Panc1 (cell line): ENCODE data around the gene SLCO4C1. TPM values are rescaled to one million over a fixed set of nuclear protein-coding genes. Genes with fewer than 3 reads are reported as not detected.

Source experiments
- ATAC-seq: fragments of 200-7000 bp; cut with Tn5 transposase; 2 replicates; pipeline ENCODE4 v1.9.1; 2020; ENCODE audit warnings: mild to moderate bottlenecking, moderate library complexity
- BruUV-seq: library from RNA; stranded (reverse); fragments of 400-500 nt; replicated peaks from 2 replicates; lab custom pipeline; 2021; lab: Mats Ljungman, UMichigan
- CTCF ChIA-PET: fragments of 300-600 bp; sonication (Branson Sonifier 250); formaldehyde crosslinking; loops from one replicate; lab custom pipeline; 2022; ENCODE audit warnings: antibody characterized with exemption; lab: Charles Lee
- POLR2A ChIA-PET: fragments of 300-600 bp; sonication (Branson Sonifier 250); formaldehyde crosslinking; loops from one replicate; lab custom pipeline; 2022; ENCODE audit warnings: antibody characterized with exemption; lab: Charles Lee
- DNase-seq: peaks from one replicate; pipeline ENCODE4 v3.0.0-alpha.2; 2010; ENCODE audit warnings: low read depth, low spot score
- H3K27ac ChIP-seq: 2 replicates; pipeline ENCODE4 v1.5.1; 2011; ENCODE audit warnings: mild to moderate bottlenecking, low read length, inconsistent platforms
- H3K27me3 ChIP-seq: fragments of 200-500 bp; sonication (Bioruptor generic); 2 replicates; pipeline ENCODE4 v1.6.0; 2014; ENCODE audit warnings: low read length, inconsistent platforms; ENCODE audit not compliant: control insufficient read depth, insufficient read depth
- H3K36me3 ChIP-seq: fragments of 200-500 bp; sonication (Bioruptor generic); 2 replicates; pipeline ENCODE4 v1.5.1; 2014; ENCODE audit warnings: inconsistent platforms, mild to moderate bottlenecking, low read length, moderate library complexity; ENCODE audit not compliant: control insufficient read depth, insufficient read depth
- H3K4me1 ChIP-seq: 2 replicates; pipeline ENCODE4 v1.5.1; 2011; ENCODE audit warnings: inconsistent platforms, mild to moderate bottlenecking, low read length, moderate library complexity; ENCODE audit not compliant: control insufficient read depth, insufficient read depth
- H3K4me3 ChIP-seq, 2 experiments: 2 replicates each; pipeline ENCODE4 v1.5.1; 2011 to 2012; ENCODE audit warnings: low read depth in 2 of 2, low read length in 2 of 2, mild to moderate bottlenecking in 2 of 2, inconsistent platforms in 1 of 2, moderate library complexity in 1 of 2
- H3K9me3 ChIP-seq: fragments of 200-500 bp; sonication (Bioruptor generic); 2 replicates; pipeline ENCODE4 v1.5.1; 2014; ENCODE audit warnings: low read depth, mild to moderate bottlenecking, inconsistent platforms, low read length, moderate library complexity; ENCODE audit not compliant: control insufficient read depth, insufficient read depth
- POLR2AphosphoS5 ChIP-seq: IDR thresholded peaks from 2 replicates; pipeline ENCODE4 v1.6.1; 2012; ENCODE audit warnings: mild to moderate bottlenecking, low read depth, low read length, moderate library complexity
- SIN3A ChIP-seq: IDR thresholded peaks from 2 replicates; pipeline ENCODE4 v1.6.1; 2012; ENCODE audit warnings: low read depth, mild to moderate bottlenecking, low read length, moderate library complexity, borderline replicate concordance; ENCODE audit not compliant: insufficient read depth
- TCF7L2 ChIP-seq: IDR thresholded peaks from 2 replicates; pipeline ENCODE4 v1.6.1; 2011; ENCODE audit warnings: mild to moderate bottlenecking, low read depth, low read length, inconsistent platforms
- in situ Hi-C: cut with HindIII; loops from 2 replicates; pipeline ENCODE4 v1.10.0; 2016; ENCODE audit warnings: low sequenced_read_pairs, low pct_unique_long_range_greater_than_20kb
- intact Hi-C: fragments of 100-400 bp; cut with micrococcal nuclease; formaldehyde crosslinking; loops from one replicate; pipeline ENCODE4 v1.10.0; 2022; ENCODE audit not compliant: unreplicated experiment
- total RNA-seq: library from RNA; stranded (reverse); gene quantifications from one replicate; pipeline ENCODE4 v1.2.1, GENCODE V29; 2021; ENCODE audit not compliant: unreplicated experiment
- TF ChIP-seq, protein P1 (sequence below), 2 experiments: IDR thresholded peaks; 2 replicates each; pipeline ENCODE4 v1.6.1; 2011 to 2012; ENCODE audit warnings: low read depth in 2 of 2, control low read depth in 1 of 2, low read length in 1 of 2, mild to moderate bottlenecking in 1 of 2, moderate library complexity in 1 of 2; ENCODE audit not compliant: insufficient read depth in 1 of 2
- TF ChIP-seq, protein P2 (sequence below): fragments of 450-650 bp; IDR thresholded peaks from 2 replicates; pipeline ENCODE4 v1.5.1; 2017; ENCODE audit warnings: mild to moderate bottlenecking

The SLCO4C1 gene
- total RNA-seq, 1 experiment from 2014 or later, result 0.90 TPM

DNA sequence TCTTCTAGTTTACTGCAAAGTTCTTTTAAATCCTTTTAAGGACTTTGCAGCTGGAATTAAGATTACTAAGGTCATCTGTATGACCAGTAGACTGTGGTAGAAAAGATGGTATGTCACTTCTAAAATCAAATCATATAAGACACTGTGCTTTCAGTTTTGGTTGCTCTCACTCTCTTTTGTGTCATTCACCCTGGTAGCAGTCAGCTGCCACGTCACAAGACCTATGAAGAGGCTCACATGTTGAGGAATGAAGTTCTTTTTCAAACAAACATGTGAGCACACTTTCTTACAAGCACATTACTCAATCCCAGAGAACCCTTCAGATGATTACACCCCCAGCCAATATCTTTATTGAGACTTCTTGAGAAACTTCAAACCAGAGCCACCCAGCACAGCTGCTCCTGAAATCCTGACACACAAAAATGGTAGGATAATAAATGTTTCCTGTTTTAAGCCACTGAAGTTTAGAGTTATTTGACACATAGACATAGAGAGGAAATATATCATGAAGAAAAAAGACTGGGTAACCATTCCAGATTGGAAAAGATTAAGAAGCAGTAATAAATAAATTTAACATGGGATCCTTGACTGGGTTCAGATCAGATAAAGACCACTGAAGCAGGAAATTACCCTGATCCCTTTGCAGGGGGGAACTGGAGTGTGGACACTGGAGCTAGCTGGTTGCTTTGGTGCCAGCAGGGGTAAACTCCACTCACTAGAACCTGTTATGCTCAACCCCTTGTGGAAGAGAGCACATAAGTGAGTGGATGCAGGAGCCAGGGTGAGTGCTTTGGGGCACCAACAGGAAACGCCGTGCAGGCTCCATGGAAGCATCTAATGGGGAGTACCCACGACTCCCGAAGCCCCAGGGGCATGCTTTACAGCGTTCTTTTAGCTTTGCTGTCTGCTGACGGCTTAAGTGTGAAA is 64.1 kb downstream of the SLCO4C1 start:
- H3K9me3 ChIP-seq, result no peaks in the 10 kb centered on the region
- no peak for TF ChIP-seq POLR2AphosphoS5
- no peak for TF ChIP-seq TCF7L2
- TF ChIP-seq, protein P1, sequence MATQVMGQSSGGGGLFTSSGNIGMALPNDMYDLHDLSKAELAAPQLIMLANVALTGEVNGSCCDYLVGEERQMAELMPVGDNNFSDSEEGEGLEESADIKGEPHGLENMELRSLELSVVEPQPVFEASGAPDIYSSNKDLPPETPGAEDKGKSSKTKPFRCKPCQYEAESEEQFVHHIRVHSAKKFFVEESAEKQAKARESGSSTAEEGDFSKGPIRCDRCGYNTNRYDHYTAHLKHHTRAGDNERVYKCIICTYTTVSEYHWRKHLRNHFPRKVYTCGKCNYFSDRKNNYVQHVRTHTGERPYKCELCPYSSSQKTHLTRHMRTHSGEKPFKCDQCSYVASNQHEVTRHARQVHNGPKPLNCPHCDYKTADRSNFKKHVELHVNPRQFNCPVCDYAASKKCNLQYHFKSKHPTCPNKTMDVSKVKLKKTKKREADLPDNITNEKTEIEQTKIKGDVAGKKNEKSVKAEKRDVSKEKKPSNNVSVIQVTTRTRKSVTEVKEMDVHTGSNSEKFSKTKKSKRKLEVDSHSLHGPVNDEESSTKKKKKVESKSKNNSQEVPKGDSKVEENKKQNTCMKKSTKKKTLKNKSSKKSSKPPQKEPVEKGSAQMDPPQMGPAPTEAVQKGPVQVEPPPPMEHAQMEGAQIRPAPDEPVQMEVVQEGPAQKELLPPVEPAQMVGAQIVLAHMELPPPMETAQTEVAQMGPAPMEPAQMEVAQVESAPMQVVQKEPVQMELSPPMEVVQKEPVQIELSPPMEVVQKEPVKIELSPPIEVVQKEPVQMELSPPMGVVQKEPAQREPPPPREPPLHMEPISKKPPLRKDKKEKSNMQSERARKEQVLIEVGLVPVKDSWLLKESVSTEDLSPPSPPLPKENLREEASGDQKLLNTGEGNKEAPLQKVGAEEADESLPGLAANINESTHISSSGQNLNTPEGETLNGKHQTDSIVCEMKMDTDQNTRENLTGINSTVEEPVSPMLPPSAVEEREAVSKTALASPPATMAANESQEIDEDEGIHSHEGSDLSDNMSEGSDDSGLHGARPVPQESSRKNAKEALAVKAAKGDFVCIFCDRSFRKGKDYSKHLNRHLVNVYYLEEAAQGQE (IDR thresholded peaks at IDR 0.05; ENCODE audit: insufficient read depth in 1 of 2, low read depth in 2 of 2, low read length in 1 of 2), result no peak
- no peak for TF ChIP-seq SIN3A
- TF ChIP-seq, protein P2, sequence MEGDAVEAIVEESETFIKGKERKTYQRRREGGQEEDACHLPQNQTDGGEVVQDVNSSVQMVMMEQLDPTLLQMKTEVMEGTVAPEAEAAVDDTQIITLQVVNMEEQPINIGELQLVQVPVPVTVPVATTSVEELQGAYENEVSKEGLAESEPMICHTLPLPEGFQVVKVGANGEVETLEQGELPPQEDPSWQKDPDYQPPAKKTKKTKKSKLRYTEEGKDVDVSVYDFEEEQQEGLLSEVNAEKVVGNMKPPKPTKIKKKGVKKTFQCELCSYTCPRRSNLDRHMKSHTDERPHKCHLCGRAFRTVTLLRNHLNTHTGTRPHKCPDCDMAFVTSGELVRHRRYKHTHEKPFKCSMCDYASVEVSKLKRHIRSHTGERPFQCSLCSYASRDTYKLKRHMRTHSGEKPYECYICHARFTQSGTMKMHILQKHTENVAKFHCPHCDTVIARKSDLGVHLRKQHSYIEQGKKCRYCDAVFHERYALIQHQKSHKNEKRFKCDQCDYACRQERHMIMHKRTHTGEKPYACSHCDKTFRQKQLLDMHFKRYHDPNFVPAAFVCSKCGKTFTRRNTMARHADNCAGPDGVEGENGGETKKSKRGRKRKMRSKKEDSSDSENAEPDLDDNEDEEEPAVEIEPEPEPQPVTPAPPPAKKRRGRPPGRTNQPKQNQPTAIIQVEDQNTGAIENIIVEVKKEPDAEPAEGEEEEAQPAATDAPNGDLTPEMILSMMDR, result no peak
- no TSS peak for BruUV-seq
- H3K27me3 ChIP-seq, result no peaks in the 10 kb centered on the region
- POLR2A ChIA-PET, result no interaction called here
- H3K36me3 ChIP-seq, result no peaks in the 10 kb centered on the region
- ATAC-seq, result no peak
- in situ Hi-C loops (no loop called here), intact Hi-C loops (no loop called here)
- H3K4me3 ChIP-seq, result no peak overlapping the region
- DNase-seq, result no peak
- H3K4me1 ChIP-seq, result no peaks in the 10 kb centered on the region; the same call in 1 of the 2 replicates
- CTCF ChIA-PET, result no interaction called here
- no peak overlapping the region for H3K27ac ChIP-seq

DNA sequence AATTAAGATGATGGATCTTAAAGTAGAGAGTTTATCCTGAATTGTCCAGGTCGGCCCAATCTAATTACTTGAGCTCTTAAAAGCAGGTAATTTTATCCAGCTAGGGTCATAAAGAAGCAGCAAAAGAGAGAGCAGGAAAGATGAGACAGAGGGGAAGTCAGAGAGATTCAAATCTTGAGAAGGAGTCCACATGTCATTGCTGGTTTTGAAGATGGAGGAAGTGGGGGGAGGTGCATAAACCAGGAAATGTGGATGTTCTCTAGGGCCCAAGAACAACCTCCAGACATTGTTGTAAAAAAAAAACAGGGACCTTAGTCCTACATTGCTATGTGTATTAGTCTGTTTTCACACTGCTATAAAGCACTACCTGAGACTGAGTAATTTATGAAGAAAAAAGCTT is 66.4 kb downstream of the SLCO4C1 start:
- no TSS peak for BruUV-seq
- no peaks in the 10 kb centered on the region for H3K27me3 ChIP-seq
- no peak overlapping the region for H3K4me3 ChIP-seq
- CTCF ChIA-PET, result no interaction called here
- POLR2A ChIA-PET, result no interaction called here
- H3K4me1 ChIP-seq, result no peaks in the 10 kb centered on the region; the same call in 1 of the 2 replicates
- intact Hi-C loops (loop anchor here (10.0 kb wide), 1 partner anchor 285 kb away; no protein-coding TSS in a partner anchor), in situ Hi-C loops (no loop called here)
- TF ChIP-seq, protein P1 (IDR thresholded peaks at IDR 0.05; ENCODE audit: insufficient read depth in 1 of 2, low read depth in 2 of 2, low read length in 1 of 2), result no peak
- TF ChIP-seq, protein P2, result no peak
- TF ChIP-seq POLR2AphosphoS5 (no peak), SIN3A (no peak)
- no peaks in the 10 kb centered on the region for H3K36me3 ChIP-seq
- DNase-seq, result no peak
- no peaks in the 10 kb centered on the region for H3K9me3 ChIP-seq
- H3K27ac ChIP-seq, result no peak overlapping the region
- ATAC-seq, result no peak
